Uterus (tissue), 4 donors: ENCODE measurements around the gene MAPRE3. TPM values are rescaled to one million over a fixed set of nuclear protein-coding genes. Genes with fewer than 3 reads are reported as not detected.

Experiments
- DNase-seq, 2 donors: peaks; one replicate each; pipeline ENCODE4 v3.0.0-alpha.2; 2019 to 2020
- H3K27ac ChIP-seq, 2 donors: fragments of 200-600 bp; sonication (generic); 1 replicate in 1 of 2; 2 replicates in 1 of 2; pipeline ENCODE4 v1.5.1; 2016 to 2018
- H3K27me3 ChIP-seq, 2 donors: fragments of 200-600 bp; sonication (generic); one replicate each; pipeline ENCODE4 v1.5.1; 2018 to 2019; ENCODE audit warnings: control low read depth in 1 of 2
- H3K36me3 ChIP-seq, 2 donors: fragments of 200-600 bp; sonication (generic); one replicate each; pipeline ENCODE4 v1.5.1; 2019; ENCODE audit warnings: control low read depth in 1 of 2
- H3K4me1 ChIP-seq, 2 donors: fragments of 200-600 bp; sonication (generic); one replicate each; pipeline ENCODE4 v1.5.1; 2018 to 2019; ENCODE audit warnings: control low read depth in 1 of 2
- H3K4me3 ChIP-seq, 2 donors: fragments of 200-600 bp; sonication (generic); 1 replicate in 1 of 2; 2 replicates in 1 of 2; pipeline ENCODE4 v1.5.1; 2018 to 2019; ENCODE audit warnings: mild to moderate bottlenecking in 1 of 2
- H3K9me3 ChIP-seq, 2 donors: fragments of 200-600 bp; sonication (generic); one replicate each; pipeline ENCODE4 v1.5.1; 2019; ENCODE audit warnings: control low read depth in 1 of 2
- CTCF ChIP-seq, 4 experiments: fragments of 200-600 bp in 2 of 4; fragments of 450-650 bp in 2 of 4; sonication (generic) in 2 of 4; IDR thresholded peaks; one replicate each; pipeline ENCODE4 v1.5.1; 2016 to 2019; ENCODE audit warnings: antibody characterized with exemption in 4 of 4, mild to moderate bottlenecking in 2 of 4, moderate library complexity in 1 of 4
- POLR2A ChIP-seq, 2 donors: fragments of 450-650 bp; IDR thresholded peaks; one replicate each; pipeline ENCODE4 v1.6.1; 2016; ENCODE audit warnings: antibody characterized with exemption in 2 of 2, mild to moderate bottlenecking in 1 of 2, moderate library complexity in 1 of 2
- intact Hi-C: fragments of 100-400 bp; cut with DNase I; formaldehyde crosslinking; loops from one replicate; pipeline ENCODE4 v1.15.1; 2023; ENCODE audit warnings: low total_unique reads
- total RNA-seq, 4 donors: library from RNA; depleted of rRNA in 3 of 4; stranded (reverse); fragments of >200 nt in 3 of 4; gene quantifications; one replicate each; pipeline versions ENCODE4 v1.1.0 to v1.2.4, GENCODE V29; 2014 to 2023
- donor health status: DM: yes; HTN: yes; CAD: no.

The MAPRE3 gene
- total RNA-seq, 4 donors from 2014 or later = 2.9 to 49.6 (median 4.9) TPM

- H3K4me1 ChIP-seq = no peaks in the 10 kb centered on the region
- no peak for DNase-seq
- H3K27ac ChIP-seq = no peak overlapping the region
- H3K36me3 ChIP-seq = no peaks in the 10 kb centered on the region
- TF ChIP-seq CTCF (IDR thresholded peaks at IDR 0.05) (no peak), POLR2A (IDR thresholded peaks at IDR 0.05) (no peak)
- H3K27me3 ChIP-seq = no peaks in the 10 kb centered on the region
- H3K4me3 ChIP-seq = no peak overlapping the region
- no peaks in the 10 kb centered on the region for H3K9me3 ChIP-seq
- intact Hi-C loops = no loop called here
Observed at GRCh38 chr2:26925100-26925791, 45.2 kb upstream of the MAPRE3 start.

GRCh38 chr2:26927221-26927620 is 43.2 kb upstream of the MAPRE3 start:
- Histone ChIP-seq H3K27ac (no peak overlapping the region), H3K27me3 (no peaks in the 10 kb centered on the region), H3K4me1 (no peaks in the 10 kb centered on the region), H3K4me3 (no peak overlapping the region), H3K9me3 (no peaks in the 10 kb centered on the region), H3K36me3 (no peaks in the 10 kb centered on the region)
- TF ChIP-seq CTCF (IDR thresholded peaks at IDR 0.05) = no peak
- DNase-seq = no peak
- intact Hi-C loops = no loop called here

DNA sequence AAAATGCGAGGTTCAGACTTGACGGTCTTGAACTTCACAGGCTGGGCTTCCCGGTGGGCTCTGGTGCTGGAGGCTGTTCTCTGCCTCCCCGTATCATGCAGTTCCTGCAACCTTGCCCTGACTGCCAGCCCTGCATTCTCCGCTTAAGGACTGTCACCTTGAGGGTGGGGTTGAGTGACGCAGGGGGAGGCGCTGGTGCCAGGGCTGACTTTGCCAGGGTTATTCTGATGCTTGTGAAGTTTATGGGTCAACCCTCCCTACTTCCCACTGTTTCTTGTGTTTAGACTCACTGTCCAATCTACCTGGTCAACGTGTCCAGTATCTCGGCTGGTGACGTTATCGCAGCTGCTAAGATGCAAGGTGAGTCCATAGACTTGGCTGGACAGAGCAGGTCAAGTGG is 37.5 kb upstream of the MAPRE3 start:
- no peaks in the 10 kb centered on the region for H3K36me3 ChIP-seq
- intact Hi-C loops = no loop called here
- H3K27ac ChIP-seq = no peak overlapping the region
- no peaks in the 10 kb centered on the region for H3K4me1 ChIP-seq
- DNase-seq = no peak
- H3K4me3 ChIP-seq = no peak overlapping the region
- no peaks in the 10 kb centered on the region for H3K9me3 ChIP-seq
- no peaks in the 10 kb centered on the region for H3K27me3 ChIP-seq
- TF ChIP-seq CTCF (IDR thresholded peaks at IDR 0.05) = no peak
- no peak for TF ChIP-seq POLR2A (IDR thresholded peaks at IDR 0.05)

DNA sequence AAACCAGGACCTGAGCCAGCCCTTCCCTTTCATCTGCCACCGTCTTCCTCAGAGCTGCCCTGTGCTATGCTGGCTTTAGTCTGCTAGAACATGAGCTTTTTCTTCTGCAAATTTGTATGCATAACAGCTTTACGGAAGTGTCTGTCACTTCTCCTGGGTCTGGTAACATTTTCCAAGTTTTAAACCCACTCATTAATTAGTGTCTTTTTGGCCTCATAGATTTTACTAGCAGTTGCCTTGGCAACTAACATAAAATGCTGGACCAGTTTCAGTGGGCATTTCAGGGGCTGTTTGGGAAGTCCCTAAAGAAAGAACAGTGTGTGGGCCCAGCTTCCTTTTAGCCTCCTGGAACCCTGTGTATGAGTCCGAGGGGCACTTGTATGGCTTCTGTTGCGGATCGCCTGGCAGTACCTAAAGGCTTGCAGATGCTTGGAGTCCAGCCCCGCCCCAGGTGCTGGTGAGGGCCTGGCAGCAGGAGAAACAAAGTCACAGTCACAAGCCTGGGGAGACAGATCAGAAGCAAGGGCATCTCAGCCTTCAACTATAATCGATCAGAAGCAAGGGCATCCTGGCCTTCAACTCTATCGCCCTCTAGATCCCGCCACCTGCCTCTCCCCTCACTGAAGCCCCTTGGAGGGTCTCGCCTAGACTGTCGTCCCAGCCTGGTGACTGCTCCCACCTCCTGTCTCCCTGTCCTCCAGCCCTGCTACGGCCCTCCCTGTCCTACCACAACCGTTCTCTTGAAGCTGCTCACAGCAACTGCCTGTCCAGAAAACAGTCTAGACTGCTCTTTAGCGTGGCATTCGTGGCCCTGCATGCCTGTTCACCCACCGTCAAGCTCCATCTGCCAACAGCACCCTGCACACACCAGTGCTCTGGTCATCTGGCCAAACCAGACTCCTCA is 36.8 kb upstream of the MAPRE3 start:
- intact Hi-C loops = no loop called here
- TF ChIP-seq POLR2A (IDR thresholded peaks at IDR 0.05) = no peak
- no peak for TF ChIP-seq CTCF (IDR thresholded peaks at IDR 0.05)
- Histone ChIP-seq H3K4me3 (no peak overlapping the region), H3K27ac (no peak overlapping the region), H3K9me3 (no peaks in the 10 kb centered on the region), H3K27me3 (no peaks in the 10 kb centered on the region), H3K4me1 (no peaks in the 10 kb centered on the region), H3K36me3 (no peaks in the 10 kb centered on the region)
- DNase-seq = no peak

DNA sequence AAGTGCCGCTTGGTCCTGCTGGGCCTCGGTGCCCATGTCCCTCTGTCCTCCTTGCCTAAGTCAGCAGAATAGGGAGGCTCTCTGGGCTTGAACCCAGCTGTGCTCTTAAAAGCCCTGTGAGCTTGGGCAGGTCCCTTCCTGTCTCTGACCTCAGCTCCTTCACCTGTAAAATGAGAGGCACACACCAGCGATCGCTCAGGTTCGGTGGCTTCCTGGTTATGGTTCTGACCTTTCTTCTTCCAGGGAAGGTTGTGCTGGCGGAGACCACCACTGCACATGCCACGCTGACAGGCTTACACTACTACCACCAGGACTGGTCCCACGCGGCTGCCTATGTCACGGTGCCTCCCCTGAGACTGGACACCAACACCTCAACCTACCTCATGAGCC is 36.1 kb upstream of the MAPRE3 start:
- DNase-seq = no peak
- Histone ChIP-seq H3K27ac (no peak overlapping the region), H3K36me3 (no peaks in the 10 kb centered on the region), H3K4me3 (no peak overlapping the region), H3K27me3 (no peaks in the 10 kb centered on the region), H3K9me3 (no peaks in the 10 kb centered on the region), H3K4me1 (no peaks in the 10 kb centered on the region)
- TF ChIP-seq CTCF (IDR thresholded peaks at IDR 0.05) = no peak
- no peak for TF ChIP-seq POLR2A (IDR thresholded peaks at IDR 0.05)
- intact Hi-C loops = no loop called here
